Measurements from ENCODE around the gene IFI44. TPM values are rescaled to one million over a fixed set of nuclear protein-coding genes. Genes with fewer than 3 reads are reported as not detected.

Gene IFI44
- total and polyA plus RNA-seq, 2 donors (not counting 3 experiments of a cell fraction or from before 2014, with no cell fraction given): 11.8 to 12.3 TPM

DNA sequence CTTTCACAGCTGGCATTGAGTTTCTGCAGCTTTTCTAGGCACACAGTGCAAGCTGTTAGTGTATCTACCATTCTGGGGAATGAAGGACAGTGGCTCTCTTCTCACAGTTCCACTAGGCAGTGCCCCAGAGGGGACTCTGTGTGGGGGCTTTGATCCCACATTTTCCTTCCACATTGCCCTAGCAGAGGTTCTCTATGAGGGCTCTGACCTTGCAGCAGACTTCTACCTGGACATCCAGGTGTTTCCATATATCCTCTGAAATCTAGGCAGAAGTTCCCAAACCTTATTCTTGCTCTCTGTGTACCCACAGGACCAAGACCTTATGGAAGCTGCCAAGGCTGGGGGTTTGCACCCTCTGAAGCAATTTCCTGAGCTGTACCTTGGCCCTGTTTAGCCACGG is 2.4 kb upstream of the IFI44 start:
- peaks cover 13% of the 10 kb centered on the region for H3K4me1 ChIP-seq (ENCODE audit: control insufficient read depth, extremely low read depth, insufficient read depth, low read length)
- H3K4me2 ChIP-seq (ENCODE audit: insufficient read depth, low read length): no peak overlapping the region
- H3K4me3 ChIP-seq (replicated peaks in 1 of 3; ENCODE audit: insufficient read depth in 1 of 3, low read depth in 1 of 3, low read length in 3 of 3): no peak overlapping the region
- DNase-seq (ENCODE audit: low read depth, low spot score): no peak
- H3K36me3 ChIP-seq (ENCODE audit: control insufficient read depth in 2 of 2, extremely low read depth in 1 of 2, insufficient read depth in 2 of 2, low read length in 2 of 2): no peaks in the 10 kb centered on the region
- ChIA-PET CTCF (no interaction called here), POLR2A (no interaction called here)
- FAIRE-seq: no peak
- H2AFZ ChIP-seq (ENCODE audit: low read depth, low read length): no peak overlapping the region
- H3K27me3 ChIP-seq (ENCODE audit: control insufficient read depth in 2 of 2, insufficient read depth in 2 of 2, low read length in 2 of 2): no peaks in the 10 kb centered on the region
- H3K79me2 ChIP-seq (ENCODE audit: control insufficient read depth, insufficient read depth, low read length): no peaks in the 10 kb centered on the region
- intact Hi-C loops (cut with micrococcal nuclease): no loop called here
- H3K9me1 ChIP-seq (replicated peaks; ENCODE audit: control insufficient read depth, extremely low read depth, insufficient read depth, low read length): no peaks in the 10 kb centered on the region
- H3K9me3 ChIP-seq (replicated peaks; ENCODE audit: control insufficient read depth, insufficient read depth, low read length): no peaks in the 10 kb centered on the region
- no TSS peak for BruUV-seq (replicated peaks)
- no peak overlapping the region for H3K9ac ChIP-seq (replicated peaks; ENCODE audit: extremely low read depth, insufficient read depth, low read length)
- dilution Hi-C loops (cut with MboI; ENCODE audit: extremely low pct_ligation_motif_present, low sequenced_read_pairs): no loop called here
- TF ChIP-seq JUN (IDR thresholded peaks at IDR 0.05; ENCODE audit: borderline replicate concordance, insufficient read depth, insufficient read length, low read depth) (no peak), POLR2AphosphoS5 (IDR thresholded peaks at IDR 0.05; ENCODE audit: insufficient read depth, low read depth, low read length) (no peak)
- TF ChIP-seq, protein P1, sequence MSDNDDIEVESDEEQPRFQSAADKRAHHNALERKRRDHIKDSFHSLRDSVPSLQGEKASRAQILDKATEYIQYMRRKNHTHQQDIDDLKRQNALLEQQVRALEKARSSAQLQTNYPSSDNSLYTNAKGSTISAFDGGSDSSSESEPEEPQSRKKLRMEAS (IDR thresholded peaks at IDR 0.05; ENCODE audit: insufficient read depth, insufficient read length): no peak
- TF ChIP-seq, protein P2, sequence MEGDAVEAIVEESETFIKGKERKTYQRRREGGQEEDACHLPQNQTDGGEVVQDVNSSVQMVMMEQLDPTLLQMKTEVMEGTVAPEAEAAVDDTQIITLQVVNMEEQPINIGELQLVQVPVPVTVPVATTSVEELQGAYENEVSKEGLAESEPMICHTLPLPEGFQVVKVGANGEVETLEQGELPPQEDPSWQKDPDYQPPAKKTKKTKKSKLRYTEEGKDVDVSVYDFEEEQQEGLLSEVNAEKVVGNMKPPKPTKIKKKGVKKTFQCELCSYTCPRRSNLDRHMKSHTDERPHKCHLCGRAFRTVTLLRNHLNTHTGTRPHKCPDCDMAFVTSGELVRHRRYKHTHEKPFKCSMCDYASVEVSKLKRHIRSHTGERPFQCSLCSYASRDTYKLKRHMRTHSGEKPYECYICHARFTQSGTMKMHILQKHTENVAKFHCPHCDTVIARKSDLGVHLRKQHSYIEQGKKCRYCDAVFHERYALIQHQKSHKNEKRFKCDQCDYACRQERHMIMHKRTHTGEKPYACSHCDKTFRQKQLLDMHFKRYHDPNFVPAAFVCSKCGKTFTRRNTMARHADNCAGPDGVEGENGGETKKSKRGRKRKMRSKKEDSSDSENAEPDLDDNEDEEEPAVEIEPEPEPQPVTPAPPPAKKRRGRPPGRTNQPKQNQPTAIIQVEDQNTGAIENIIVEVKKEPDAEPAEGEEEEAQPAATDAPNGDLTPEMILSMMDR (IDR thresholded peaks at IDR 0.05; ENCODE audit: extremely low read depth in 1 of 2, insufficient read depth in 1 of 2, low read depth in 1 of 2, low read length in 2 of 2): no peak
- no peaks in the 10 kb centered on the region for H4K20me1 ChIP-seq (replicated peaks; ENCODE audit: control insufficient read depth, extremely low read depth, insufficient read depth, low read length)
- H3K27ac ChIP-seq (ENCODE audit: insufficient read depth, low read depth, low read length): no peak overlapping the region

DNA sequence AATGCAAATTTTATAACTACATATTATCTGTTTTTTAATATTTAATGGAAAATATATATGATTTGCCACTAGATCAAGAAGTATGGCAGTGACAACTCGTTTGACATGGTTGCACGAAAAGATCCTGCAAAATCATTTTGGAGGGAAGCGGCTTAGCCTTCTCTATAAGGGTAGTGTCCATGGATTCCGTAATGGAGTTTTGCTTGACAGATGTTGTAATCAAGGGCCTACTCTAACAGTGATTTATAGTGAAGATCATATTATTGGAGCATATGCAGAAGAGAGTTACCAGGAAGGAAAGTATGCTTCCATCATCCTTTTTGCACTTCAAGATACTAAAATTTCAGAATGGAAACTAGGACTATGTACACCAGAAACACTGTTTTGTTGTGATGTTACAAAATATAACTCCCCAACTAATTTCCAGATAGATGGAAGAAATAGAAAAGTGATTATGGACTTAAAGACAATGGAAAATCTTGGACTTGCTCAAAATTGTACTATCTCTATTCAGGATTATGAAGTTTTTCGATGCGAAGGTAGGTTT is 556 bp downstream of the IFI44 start:
- Histone ChIP-seq H3K4me3 (replicated peaks in 1 of 3; ENCODE audit: insufficient read depth in 1 of 3, low read depth in 1 of 3, low read length in 3 of 3) (peak overlapping the region in 2 of 3 experiments; percentile 22 to 67), H4K20me1 (replicated peaks; ENCODE audit: control insufficient read depth, extremely low read depth, insufficient read depth, low read length) (no peaks in the 10 kb centered on the region), H3K36me3 (ENCODE audit: control insufficient read depth in 2 of 2, extremely low read depth in 1 of 2, insufficient read depth in 2 of 2, low read length in 2 of 2) (no peaks in the 10 kb centered on the region), H3K4me1 (ENCODE audit: control insufficient read depth, extremely low read depth, insufficient read depth, low read length) (peaks cover 13% of the 10 kb centered on the region), H3K9me3 (replicated peaks; ENCODE audit: control insufficient read depth, insufficient read depth, low read length) (no peaks in the 10 kb centered on the region), H3K9me1 (replicated peaks; ENCODE audit: control insufficient read depth, extremely low read depth, insufficient read depth, low read length) (no peaks in the 10 kb centered on the region), H3K9ac (replicated peaks; ENCODE audit: extremely low read depth, insufficient read depth, low read length) (peak overlapping the region; percentile 53), H3K27me3 (ENCODE audit: control insufficient read depth in 2 of 2, insufficient read depth in 2 of 2, low read length in 2 of 2) (no peaks in the 10 kb centered on the region), H3K4me2 (ENCODE audit: insufficient read depth, low read length) (peak overlapping the region; percentile 81), H3K79me2 (ENCODE audit: control insufficient read depth, insufficient read depth, low read length) (no peaks in the 10 kb centered on the region), H3K27ac (ENCODE audit: insufficient read depth, low read depth, low read length) (no peak overlapping the region), H2AFZ (ENCODE audit: low read depth, low read length) (peak overlapping the region; percentile 56)
- CTCF ChIA-PET: interaction anchor here (0.7 to 1.3 kb wide), 3 partner anchors 23 to 33 kb away, joined by 3 to 8 read pairs (median 5); no protein-coding TSS in a partner anchor
- intact Hi-C loops (cut with micrococcal nuclease) (no loop called here), dilution Hi-C loops (cut with MboI; ENCODE audit: extremely low pct_ligation_motif_present, low sequenced_read_pairs) (no loop called here)
- TF ChIP-seq POLR2AphosphoS5 (IDR thresholded peaks at IDR 0.05; ENCODE audit: insufficient read depth, low read depth, low read length): no peak
- TF ChIP-seq POLR2A (IDR thresholded peaks at IDR 0.05; ENCODE audit: low read depth, low read length): no peak
- TF ChIP-seq FOS (IDR thresholded peaks at IDR 0.05; ENCODE audit: borderline replicate concordance, insufficient read depth, low read length): no peak
- TF ChIP-seq, protein P1 (IDR thresholded peaks at IDR 0.05; ENCODE audit: insufficient read depth, insufficient read length): no peak
- TF ChIP-seq EZH2 (IDR thresholded peaks at IDR 0.05; ENCODE audit: borderline replicate concordance, low read depth, low read length, severe bottlenecking): no peak
- TF ChIP-seq GATA2 (IDR thresholded peaks at IDR 0.05; ENCODE audit: insufficient read depth, insufficient read length, low read depth, low read length): no peak
- TF ChIP-seq, protein P2 (IDR thresholded peaks at IDR 0.05; ENCODE audit: extremely low read depth in 1 of 2, insufficient read depth in 1 of 2, low read depth in 1 of 2, low read length in 2 of 2): no peak
- no peak for TF ChIP-seq MYC (IDR thresholded peaks at IDR 0.05; ENCODE audit: low read depth, low read length)
- TF ChIP-seq JUN (IDR thresholded peaks at IDR 0.05; ENCODE audit: borderline replicate concordance, insufficient read depth, insufficient read length, low read depth): no peak
- DNase-seq (ENCODE audit: low read depth, low spot score): peak; percentile 33
- POLR2A ChIA-PET: no interaction called here
- BruUV-seq (replicated peaks): TSS peak; percentile 58
- FAIRE-seq: no peak

Data from endothelial cell of umbilical vein (primary cell).